ENCODE data around the gene FBXW7. TPM values are rescaled to one million over a fixed set of nuclear protein-coding genes. Genes with fewer than 3 reads are reported as not detected.
A peak's percentile ranks its signal among the peaks of the same experiment; 100 is the strongest.

FBXW7 gene
- total RNA-seq, 2 experiments from 2014 or later: 128 to 140 TPM

DNA sequence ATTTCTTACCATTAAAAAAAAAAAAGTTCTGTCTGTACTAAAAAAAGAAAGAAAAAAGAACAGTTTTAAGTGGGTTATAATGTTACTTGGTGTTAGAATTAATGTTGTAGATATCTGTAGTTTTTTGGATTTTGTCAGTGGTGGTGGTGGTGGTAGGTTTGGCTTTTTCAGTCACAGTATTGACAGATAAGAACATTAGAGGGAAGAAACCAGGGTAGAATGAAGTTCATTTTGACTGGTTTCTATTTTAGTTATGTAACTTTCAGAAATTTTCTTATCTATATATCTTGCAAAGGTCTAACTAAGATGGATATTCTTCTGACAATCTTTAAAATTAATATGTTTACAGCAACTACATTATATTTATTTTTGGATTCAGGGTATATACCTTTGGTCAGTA lies 105.4 kb downstream of the FBXW7 start:
- H3K9me3 ChIP-seq (ENCODE audit: control insufficient read depth in 1 of 2, insufficient read depth in 1 of 2, low read length in 2 of 2): no peaks in the 10 kb centered on the region
- no peak overlapping the region for H3K27ac Mint-ChIP-seq
- CTCF ChIA-PET: no interaction called here

DNA sequence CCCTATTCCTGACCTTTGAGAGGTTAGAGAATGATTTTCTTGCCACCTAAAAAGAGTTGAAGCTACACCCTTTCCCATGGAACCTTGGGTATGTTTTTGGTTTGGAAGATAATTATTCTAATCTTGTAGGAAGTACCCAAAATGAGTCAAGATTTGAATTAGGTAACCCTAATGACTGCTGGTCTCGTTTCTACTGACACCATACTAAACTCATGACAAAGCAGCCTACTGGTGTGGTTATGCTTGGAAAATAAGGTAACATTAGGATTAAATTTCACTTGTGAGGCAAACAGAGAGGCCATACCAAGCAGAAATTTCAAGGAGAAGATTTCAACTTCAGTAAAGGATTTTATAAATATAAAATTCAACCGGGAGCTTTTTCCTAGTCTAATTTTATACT lies 107.9 kb downstream of the FBXW7 start:
- Histone ChIP-seq H3K4me1 (ENCODE audit: insufficient read depth, low read length) (no peaks in the 10 kb centered on the region), H3K4me3 (ENCODE audit: low read length) (no peak overlapping the region), H3K9me3 (ENCODE audit: control insufficient read depth in 1 of 2, insufficient read depth in 1 of 2, low read length in 2 of 2) (no peaks in the 10 kb centered on the region), H3K27ac (ENCODE audit: low read depth in 1 of 2, low read length in 2 of 2) (no peak overlapping the region), H3K27me3 (ENCODE audit: control insufficient read depth in 1 of 2, insufficient read depth in 2 of 2, low read length in 2 of 2) (no peaks in the 10 kb centered on the region), H3K36me3 (ENCODE audit: insufficient read depth, low read length) (peaks cover 4% of the 10 kb centered on the region)
- intact Hi-C loops (cut with DNase I, micrococcal nuclease): no loop called here
- ChIA-PET POLR2A (no interaction called here), CTCF (no interaction called here)
- no peak overlapping the region for H3K27ac Mint-ChIP-seq
- no peak for DNase-seq
- no peak for ATAC-seq (ENCODE audit: poor library complexity)
- H3K9me3 Mint-ChIP-seq: no peaks in the 10 kb centered on the region
- H3K27me3 Mint-ChIP-seq: no peaks in the 10 kb centered on the region
- TF ChIP-seq, protein P1, sequence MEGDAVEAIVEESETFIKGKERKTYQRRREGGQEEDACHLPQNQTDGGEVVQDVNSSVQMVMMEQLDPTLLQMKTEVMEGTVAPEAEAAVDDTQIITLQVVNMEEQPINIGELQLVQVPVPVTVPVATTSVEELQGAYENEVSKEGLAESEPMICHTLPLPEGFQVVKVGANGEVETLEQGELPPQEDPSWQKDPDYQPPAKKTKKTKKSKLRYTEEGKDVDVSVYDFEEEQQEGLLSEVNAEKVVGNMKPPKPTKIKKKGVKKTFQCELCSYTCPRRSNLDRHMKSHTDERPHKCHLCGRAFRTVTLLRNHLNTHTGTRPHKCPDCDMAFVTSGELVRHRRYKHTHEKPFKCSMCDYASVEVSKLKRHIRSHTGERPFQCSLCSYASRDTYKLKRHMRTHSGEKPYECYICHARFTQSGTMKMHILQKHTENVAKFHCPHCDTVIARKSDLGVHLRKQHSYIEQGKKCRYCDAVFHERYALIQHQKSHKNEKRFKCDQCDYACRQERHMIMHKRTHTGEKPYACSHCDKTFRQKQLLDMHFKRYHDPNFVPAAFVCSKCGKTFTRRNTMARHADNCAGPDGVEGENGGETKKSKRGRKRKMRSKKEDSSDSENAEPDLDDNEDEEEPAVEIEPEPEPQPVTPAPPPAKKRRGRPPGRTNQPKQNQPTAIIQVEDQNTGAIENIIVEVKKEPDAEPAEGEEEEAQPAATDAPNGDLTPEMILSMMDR (IDR thresholded peaks at IDR 0.05): no peak
- H3K4me1 Mint-ChIP-seq (ENCODE audit: low read depth): peaks cover 37% of the 10 kb centered on the region
- peaks cover 21% of the 10 kb centered on the region for H3K36me3 Mint-ChIP-seq (ENCODE audit: low read depth)
- H3K4me3 Mint-ChIP-seq: no peak overlapping the region

More for the DNA sequence above, 105.4 kb downstream of the FBXW7 start:
- Mint-ChIP-seq H3K4me1 (ENCODE audit: low read depth) (peaks cover 31% of the 10 kb centered on the region), H3K9me3 (no peaks in the 10 kb centered on the region), H3K27me3 (no peaks in the 10 kb centered on the region), H3K36me3 (ENCODE audit: low read depth) (peaks cover 21% of the 10 kb centered on the region), H3K4me3 (no peak overlapping the region)
- H3K4me1 ChIP-seq (ENCODE audit: insufficient read depth, low read length): no peaks in the 10 kb centered on the region
- no peak overlapping the region for H3K27ac ChIP-seq (ENCODE audit: low read depth in 1 of 2, low read length in 2 of 2)
- POLR2A ChIA-PET: no interaction called here
- H3K27me3 ChIP-seq (ENCODE audit: control insufficient read depth in 1 of 2, insufficient read depth in 2 of 2, low read length in 2 of 2): no peaks in the 10 kb centered on the region
- H3K4me3 ChIP-seq (ENCODE audit: low read length): no peak overlapping the region
- intact Hi-C loops (cut with DNase I, micrococcal nuclease): no loop called here
- ATAC-seq (ENCODE audit: poor library complexity) (no peak), DNase-seq (no peak)
- H3K36me3 ChIP-seq (ENCODE audit: insufficient read depth, low read length): peaks cover 4% of the 10 kb centered on the region
- TF ChIP-seq, protein P1 (IDR thresholded peaks at IDR 0.05): no peak

DNA sequence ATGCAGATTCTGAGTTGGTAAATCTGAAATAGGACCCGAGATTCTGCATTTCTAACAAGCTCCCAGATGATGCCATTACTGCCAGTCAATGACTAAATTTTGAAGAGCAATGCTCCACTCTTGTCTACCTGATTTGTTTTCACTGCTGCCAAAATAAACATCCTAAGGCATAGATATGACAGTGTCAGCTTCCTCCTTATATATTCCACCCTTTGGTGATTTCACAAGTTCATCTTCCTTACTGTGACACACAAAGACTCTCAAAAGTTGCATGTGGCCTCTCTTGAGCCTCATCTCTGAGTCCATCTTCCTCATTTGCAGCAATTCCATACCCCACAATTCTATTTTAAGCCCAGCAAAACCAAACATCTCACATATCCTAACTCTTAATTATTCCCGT lies 110.9 kb downstream of the FBXW7 start:
- no peaks in the 10 kb centered on the region for H3K9me3 Mint-ChIP-seq
- H3K4me1 Mint-ChIP-seq (ENCODE audit: low read depth): peaks cover 45% of the 10 kb centered on the region
- POLR2A ChIA-PET: interaction anchor here (1.5 kb wide), 1 partner anchor 10 kb away, joined by 4 read pairs; no protein-coding TSS in a partner anchor
- no peak overlapping the region for H3K4me3 Mint-ChIP-seq
- Histone ChIP-seq H3K27ac (ENCODE audit: low read depth in 1 of 2, low read length in 2 of 2) (no peak overlapping the region), H3K4me1 (ENCODE audit: insufficient read depth, low read length) (no peaks in the 10 kb centered on the region), H3K36me3 (ENCODE audit: insufficient read depth, low read length) (peaks cover 4% of the 10 kb centered on the region), H3K4me3 (ENCODE audit: low read length) (no peak overlapping the region), H3K9me3 (ENCODE audit: control insufficient read depth in 1 of 2, insufficient read depth in 1 of 2, low read length in 2 of 2) (no peaks in the 10 kb centered on the region), H3K27me3 (ENCODE audit: control insufficient read depth in 1 of 2, insufficient read depth in 2 of 2, low read length in 2 of 2) (no peaks in the 10 kb centered on the region)
- ATAC-seq (ENCODE audit: poor library complexity) (no peak), DNase-seq (peak in 2 of 14 experiments; percentile 22 to 32)
- H3K27ac Mint-ChIP-seq: no peak overlapping the region
- CTCF ChIA-PET: no interaction called here
- H3K36me3 Mint-ChIP-seq (ENCODE audit: low read depth): peaks cover 19% of the 10 kb centered on the region
- no peaks in the 10 kb centered on the region for H3K27me3 Mint-ChIP-seq
- TF ChIP-seq, protein P1 (IDR thresholded peaks at IDR 0.05): no peak
- intact Hi-C loops (cut with DNase I, micrococcal nuclease): no loop called here

Data from CD4-positive, alpha-beta T cell (primary cell).